GM19351 (cell line): ENCODE results near the gene GLIS1.

Experiments used
- ATAC-seq: cut with Tn5 transposase; IDR thresholded peaks from one replicate; pipeline ENCODE4 v1.9.1; 2021; ENCODE audit warnings: mild to moderate bottlenecking, moderate library complexity; ENCODE audit not compliant: unreplicated experiment

The GLIS1 gene

DNA sequence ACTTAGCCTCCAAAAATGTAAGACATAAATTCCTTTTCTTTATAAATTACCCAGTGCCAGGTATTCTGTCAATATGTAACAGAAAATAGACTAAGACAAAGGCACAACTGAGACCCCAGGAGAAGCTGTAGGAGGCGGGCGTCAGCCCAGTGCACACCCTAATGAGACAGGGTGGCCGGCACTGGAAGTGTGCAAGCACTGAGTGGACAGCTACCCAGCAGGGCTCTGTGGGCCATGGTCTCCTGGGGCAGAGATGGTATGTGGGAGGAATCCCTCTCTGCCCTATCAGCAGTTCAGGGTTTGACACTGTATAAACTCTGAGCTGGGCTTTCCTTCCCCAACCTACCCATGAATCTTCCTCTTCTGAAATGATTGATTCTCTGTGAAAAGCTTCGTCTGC, 139.5 kb downstream of the GLIS1 start:
- ATAC-seq = no peak

DNA sequence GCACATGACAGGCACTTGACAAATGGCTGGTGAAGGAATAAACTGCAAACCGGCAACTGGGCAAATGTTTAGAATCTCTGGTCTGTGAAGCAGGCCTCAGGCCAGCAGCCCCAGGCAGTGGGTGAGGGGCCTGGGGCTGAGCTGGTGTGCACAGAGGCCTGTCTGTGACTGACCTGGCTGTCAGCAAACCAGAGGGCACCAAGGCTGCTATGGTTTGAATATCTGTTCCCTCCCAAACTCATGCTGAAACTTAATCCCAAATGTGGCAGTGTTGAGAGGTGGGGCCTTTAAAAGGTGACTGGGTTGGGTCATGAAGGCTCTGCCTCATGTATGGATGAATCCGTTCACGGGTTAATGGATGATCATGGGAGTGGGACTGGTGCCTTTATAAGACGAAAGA, 140.0 kb downstream of the GLIS1 start:
- no peak for ATAC-seq

DNA sequence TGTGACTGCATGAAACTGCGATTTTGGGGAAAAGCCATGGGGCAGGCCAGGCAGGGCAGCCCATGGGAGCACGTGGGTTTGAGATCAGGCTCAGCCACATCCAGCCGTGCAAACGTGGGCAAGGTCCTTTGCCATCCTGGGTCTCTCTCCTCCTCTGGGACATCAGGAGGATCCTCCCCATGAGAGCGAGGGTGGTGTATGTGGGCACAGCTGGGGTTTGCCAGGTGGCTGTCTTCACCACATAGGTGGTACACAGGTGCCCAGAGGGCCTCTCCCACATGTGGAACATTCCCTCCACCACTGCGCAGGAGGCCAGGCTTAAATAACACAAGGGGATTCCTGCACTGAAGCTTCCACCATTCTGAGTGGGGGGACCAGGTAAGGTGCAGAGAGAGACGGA, 143.1 kb downstream of the GLIS1 start:
- ATAC-seq = no peak

DNA sequence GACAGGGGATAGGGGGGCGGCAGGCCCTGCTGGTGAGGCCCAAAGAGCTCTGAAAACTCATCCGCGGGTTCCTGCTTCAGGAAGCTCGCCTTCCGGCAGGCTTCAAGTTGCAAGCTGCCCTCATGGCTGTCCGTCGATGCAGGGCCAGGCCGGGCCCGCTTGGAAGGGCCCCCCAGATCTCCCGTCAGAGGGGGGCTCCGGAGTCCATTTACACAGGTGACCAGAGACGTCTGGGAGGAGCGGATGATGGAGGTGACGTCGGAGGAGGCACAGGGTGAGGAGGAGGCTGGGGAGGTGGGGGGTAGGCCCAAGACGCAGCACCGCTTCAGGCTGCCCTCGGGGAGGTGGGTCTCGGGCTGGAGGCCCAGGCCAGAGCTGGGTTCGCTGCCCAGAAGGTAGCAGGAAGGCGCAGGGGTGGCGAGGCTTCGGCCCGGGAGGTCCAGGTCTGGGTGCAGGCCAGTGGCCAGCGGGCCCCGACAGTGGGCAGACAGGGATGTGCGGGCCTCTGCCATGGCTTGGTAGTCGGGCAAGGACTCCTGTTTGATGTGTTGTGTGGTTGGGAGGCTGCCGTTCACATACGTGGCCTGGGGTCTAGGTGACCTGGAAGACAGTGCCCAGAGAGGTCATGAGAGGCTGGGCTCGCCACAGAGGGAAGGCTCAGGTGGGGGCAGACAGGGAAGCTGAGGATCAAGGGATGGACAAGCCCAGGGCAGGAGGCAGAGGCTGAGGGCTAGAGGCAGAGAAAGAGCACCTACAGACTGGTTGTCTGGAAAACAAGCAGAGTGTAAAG, 144.4 kb downstream of the GLIS1 start:
- no peak for ATAC-seq

DNA sequence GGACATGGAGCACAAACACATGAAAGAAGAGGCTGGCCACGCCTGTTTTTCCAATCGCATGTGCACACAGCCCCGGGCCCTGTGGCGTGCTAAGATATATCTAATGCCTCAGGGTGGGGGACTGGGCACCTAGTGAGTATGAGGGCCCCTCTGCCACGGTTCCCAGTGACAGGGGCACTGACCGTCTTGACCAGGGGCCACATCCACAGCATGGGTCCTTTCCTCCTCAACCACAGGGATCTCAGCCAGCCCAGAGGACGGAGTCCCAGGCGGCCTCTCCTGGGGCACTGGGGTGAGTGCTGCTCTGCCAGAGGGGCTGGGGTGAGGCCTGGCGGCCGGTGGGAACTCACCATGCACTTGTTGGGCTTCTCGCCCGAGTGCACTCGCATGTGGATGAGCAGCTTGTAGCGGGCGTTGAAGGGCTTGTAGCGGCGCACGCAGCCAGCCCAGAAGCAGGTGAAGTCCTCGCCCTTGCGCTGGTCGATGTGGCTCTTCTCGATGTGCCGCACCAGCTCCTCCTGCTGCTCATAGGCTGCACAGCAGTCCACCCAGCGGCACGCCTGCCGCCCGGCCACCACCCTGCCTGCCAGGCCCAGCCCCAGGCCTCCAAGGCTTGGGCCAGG, 145.1 kb downstream of the GLIS1 start:
- no peak for ATAC-seq

DNA sequence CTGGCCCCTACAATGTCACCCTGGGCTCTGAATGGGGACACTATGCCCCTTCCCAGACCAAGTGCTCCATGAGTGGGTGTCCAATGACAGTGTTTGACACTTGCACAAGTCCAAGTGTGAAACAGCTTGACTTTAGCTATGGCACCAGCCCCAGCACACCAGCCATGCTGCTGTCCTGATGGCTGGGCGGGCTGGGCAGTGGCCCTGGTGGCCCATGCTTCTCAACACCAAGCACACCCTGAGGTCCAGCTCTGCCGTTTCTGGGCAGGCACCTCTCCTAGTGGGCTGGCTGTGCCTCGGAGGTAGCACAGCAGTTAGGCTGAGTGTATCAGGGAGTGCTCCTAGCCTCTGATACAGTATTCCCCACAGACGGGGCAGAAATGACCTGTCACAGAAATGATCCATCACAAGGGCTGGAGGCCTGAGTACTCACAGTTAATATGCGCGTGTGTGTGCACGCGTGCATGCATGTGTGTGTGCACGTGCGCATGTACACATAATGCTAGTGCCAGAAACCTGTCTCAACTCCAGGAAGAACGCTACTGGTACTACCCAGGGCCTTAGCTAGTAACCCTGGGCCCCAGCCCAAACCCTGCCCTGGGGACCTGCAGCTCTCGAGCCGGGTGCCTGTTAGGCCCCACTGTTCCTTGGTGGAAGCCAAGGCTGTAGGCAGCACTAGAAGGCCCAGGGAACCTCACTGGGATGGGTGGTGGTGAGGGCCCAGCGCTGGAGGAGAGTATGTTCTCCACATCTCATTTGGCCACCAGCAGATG, 145.8 kb downstream of the GLIS1 start:
- no peak for ATAC-seq

DNA sequence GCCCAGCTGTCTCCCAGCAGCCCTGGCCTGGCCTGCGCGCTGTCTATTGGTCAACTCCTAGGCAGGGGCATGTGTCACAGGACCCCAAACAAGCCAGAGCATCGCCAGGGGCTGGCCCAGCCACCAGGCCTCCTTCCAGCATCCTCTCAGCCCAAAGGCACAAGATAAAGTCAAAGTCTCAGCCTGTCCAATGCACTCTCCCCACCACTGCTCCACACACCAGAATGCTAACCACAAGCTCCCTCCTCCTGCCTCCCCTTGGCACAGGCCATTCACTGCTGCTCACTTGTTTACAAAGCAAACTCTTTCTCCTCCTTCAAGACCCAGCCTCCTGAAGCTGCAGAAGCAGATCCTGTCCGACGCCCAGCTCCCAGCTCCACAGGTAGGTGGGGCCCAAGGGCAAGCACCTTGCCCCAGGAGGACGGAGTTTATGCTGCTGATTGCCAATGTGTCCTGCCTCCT, 146.4 kb downstream of the GLIS1 start:
- ATAC-seq = no peak

DNA sequence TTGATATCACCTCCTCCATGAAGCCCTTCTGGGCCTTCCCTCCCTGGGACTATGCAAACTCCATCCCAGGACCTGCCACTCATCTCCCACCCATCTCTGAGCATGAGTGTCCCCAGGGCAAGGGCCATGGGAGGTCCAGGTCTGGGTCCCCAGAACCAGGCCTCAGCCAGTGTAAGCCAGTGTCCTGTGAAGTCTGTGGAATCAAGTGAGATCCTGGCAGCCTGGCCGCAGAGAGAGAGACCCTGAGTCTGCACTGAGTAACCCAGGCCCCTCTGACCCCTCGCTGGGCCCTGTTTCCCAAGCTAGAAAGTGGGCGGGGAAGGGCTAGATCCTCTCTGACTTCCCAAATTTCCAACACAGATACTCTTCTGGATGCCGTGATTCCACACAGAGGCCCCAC, 147.0 kb downstream of the GLIS1 start:
- ATAC-seq = no peak

DNA sequence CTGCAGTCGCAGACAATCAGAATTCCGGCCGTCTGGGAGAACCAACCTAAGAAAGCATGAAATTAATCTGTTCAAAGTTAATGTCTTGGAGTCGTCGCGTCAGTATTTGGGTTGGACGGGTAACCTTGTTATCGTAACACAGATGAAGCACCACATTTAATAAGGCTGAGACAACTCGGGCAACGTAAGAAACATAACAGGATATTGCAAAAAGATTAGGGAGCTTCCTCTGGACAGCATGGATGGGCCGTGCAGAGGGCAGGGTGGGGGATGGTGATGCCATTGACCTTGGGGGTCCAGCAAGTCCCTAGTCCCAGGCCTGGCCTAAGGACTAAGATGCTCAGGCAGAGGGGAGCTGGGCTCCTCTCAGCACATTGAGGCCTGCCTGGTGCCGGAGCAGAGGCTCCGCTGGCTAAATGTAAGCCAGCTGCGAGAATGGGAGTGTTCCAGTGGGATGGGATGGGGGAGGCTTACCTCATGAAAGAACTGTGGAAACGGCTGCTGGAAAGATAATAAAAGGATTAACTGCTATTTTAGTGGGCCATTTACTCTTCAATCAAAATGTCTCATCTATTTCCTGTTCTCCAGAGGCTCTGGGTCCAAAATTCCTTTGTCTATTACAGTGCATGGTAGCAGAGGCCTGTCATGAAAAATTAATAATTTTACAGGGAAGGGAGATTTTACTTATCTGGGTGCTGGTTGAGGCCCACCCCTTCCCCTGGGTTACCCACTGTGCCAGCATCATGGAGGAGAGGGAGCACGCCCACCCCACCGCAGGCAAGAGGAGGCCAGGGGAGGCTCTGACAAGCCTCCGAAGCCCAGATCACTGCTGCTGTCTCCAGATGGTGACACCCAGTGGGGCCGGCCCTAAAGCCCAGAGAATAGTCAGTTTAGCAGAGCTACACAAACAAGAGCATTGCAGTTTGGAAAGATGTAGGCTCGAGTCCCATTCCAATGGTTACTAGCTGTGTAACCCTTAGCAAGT, 148.1 kb downstream of the GLIS1 start:
- ATAC-seq = no peak

DNA sequence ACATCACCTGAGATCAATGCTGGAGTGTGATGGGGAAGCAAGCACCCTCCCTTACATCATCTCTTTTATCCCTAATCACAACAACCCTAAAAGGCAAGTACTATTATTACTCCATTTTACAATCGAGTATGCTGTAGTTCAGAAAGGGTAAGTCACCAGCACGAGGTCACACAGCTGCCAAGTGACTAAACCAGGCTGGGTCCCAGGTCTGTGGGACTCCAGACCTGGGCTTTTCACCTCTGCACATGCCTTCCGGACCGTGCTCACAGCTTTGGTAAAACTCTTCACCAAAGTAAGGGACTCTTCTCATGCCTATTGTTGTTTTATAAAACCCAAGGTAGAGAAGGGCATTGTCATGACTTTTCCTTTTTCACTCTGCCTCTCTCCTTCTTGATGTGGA, 148.9 kb downstream of the GLIS1 start:
- no peak for ATAC-seq

DNA sequence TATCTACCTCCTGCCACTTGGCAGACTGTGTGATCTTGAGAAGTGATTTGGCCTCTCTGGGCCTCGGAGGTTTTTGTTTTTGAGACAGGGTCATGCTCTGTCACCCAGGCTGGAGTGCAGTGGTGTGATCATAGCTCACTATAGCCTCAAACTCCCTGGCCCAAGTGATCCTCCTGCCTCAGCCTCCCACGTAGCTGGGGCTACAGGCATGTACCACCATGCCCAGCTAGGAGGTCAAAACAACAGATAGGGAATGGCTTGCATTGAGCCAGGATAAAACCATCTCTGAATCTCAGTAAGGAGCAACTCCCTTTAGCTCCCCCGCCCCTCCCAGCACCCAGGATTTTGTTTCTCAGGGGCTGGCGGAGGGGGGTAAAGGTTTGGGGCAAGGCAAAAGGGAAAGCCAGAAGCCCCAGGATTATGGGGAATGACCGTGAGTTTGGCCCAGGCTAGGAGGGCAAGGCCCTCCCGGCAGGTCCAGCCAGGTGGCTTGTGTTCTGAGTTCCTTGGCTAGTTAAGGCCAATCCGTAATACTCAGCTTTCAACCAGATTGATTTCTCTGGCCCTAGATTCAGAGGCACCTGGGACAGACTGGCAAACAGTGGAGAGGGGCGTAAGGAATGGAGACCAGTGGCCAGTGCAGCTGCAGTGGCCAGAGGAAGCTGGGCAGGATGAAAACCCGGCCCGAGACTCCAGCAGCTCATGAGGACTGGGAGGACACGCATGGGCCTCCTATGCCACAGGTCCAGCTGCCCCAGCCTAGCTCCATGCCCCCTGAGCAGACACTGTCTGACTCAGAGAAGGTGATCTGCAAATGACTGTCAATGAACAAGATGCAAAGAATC, 149.7 kb downstream of the GLIS1 start:
- ATAC-seq = no peak

DNA sequence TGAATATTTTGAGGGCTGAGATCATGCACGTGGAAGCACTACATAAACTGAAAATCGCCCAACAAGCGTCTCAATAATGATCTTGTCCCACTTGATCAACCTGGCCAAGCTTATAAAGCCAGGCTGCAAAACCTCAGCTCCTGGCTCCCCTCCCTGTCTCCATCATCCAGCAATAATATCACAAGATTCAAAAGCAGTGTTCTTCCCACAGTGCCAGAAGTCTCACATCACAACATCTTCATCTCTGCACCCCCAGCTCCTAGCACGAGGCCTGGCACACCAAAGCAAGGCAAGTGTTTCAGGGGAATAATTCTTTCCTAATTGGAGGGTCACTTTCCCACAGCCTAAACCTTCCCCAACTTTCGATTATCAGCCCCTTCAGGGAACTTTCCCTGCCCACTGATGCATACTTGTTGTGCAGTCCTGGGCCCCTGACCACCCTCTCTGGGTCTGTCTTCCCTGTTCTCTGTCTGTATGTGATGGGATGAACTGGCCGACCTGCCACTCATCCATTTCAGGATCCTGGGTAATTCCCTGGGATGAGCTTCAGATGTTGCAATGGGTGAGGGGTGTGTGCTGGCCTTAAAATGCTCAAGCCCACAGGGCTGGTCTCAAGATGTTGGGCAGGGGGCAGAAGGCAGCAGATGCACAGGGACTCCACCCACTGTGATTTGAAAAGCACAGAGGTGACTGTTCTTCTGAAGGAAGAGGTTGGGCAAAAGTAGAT, 150.7 kb downstream of the GLIS1 start:
- ATAC-seq = no peak

DNA sequence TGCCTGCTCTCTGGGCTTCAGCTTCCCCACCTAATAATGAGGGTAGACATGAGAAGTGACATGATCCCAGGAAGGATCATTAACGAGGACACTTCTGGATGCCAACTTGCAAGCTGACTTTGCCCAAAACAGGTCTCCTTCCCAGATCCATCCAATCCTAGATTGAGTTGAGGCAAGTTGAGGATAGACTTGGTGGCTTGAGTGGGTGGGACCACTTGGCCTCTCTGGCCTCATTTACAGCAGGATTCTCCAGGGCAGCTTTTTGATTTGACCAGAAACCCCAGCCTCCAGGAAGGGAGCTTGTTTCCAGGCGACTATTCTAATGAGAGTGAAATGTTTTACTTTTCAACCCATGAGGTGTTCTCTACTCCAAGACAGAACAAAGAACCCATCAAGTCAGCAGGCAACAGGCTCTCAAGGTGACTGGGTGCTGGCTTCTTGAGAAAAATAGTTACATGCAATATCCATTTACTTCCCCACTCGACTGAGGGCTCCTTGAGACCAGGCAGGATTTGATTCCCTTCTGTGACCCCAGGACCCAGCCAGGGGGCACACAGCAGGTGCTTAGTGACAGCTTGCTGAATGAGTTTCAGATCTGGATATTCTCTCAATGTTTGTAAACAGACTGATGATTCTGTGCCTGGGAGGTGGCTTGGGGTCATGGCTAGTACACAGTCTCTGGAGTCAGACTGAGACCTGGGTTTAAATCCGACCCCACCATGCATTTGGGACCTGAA, 151.5 kb downstream of the GLIS1 start:
- ATAC-seq = no peak

DNA sequence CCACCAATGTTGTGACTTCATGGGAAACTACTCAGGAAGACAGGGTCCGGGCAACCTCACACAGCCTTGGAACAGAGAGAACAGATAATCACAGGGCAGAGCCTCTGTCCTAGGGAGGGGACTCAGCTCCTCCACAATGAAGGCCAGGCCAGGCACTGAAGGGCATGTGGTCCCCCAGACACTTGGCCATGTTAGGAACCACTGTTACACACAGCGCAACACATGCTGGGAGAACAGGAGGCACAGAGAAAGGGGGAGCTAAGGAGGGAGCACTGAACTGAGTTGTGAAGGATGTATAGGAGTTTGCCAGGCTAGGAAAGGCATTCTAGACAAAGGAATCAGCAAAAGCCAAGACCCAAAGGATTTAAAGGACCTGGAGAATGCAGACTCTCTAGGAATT, 152.2 kb downstream of the GLIS1 start:
- no peak for ATAC-seq

DNA sequence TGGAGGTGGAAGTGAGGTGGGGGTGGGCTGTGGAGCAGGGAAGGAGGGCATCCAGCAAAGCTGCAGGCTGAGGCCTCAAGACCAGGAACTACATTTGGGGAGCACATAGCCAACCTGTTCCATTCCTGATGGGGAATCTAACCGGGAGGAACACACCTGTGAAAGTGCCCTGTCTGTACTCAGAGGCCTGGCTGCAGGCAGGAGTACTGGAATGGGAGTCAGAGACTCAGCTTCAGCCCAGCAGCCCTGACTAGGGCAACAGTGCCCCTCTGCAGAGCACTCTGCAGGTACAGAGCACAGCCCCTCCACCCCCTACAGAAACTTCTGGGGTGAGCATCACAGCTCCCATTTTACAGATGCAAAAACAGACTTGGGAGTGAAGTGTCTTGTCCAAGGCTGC, 153.4 kb downstream of the GLIS1 start:
- no peak for ATAC-seq

DNA sequence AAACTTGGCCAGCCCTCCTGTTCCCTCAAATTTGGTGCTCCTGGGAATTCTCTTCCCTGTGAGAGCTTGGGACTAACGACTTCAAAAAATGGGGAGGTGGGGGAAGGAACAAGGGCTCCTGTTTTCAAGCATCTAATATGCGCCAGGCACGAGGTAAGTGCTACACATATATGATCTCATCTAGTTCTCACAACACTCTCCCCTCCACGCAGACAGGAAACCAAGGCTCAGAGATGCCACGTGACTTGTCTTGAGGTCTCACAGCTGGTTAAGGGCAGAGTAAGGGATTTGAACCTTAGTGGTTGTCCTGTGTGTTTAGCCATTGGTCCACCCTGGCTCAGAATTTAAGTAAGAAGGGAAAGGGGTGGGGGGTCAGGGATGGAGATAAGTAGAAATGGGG, 153.8 kb downstream of the GLIS1 start:
- peak; percentile 69 for ATAC-seq

DNA sequence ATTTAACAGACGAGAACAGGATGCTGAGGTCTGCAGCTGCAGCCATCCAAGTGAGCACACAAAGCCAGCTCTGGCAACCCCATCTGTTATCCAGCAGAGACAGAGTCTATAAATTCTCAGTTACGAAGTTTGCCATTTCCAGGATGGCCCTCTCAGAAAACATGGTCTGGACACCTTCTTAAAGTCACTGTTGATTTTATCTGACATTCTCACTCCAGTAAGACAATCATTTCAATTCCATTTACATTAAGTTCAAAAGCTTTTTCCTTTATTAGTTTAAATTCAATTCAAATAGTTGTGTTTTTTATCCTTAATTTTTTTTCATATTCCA, 154.2 kb downstream of the GLIS1 start:
- no peak for ATAC-seq
